Measurements from ENCODE around the gene SLC35F3. TPM values are rescaled to one million over a fixed set of nuclear protein-coding genes. Genes with fewer than 3 reads are reported as not detected.

Gene SLC35F3
- total RNA-seq, 4 donors from 2014 or later: 1.7 TPM; not detected in 3

- TF ChIP-seq POLR2A (IDR thresholded peaks at IDR 0.05) (no peak), CTCF (IDR thresholded peaks at IDR 0.05) (no peak)
Measured at GRCh38 chr1:234331507-234331906, 427.0 kb downstream of the SLC35F3 start.

GRCh38 chr1:234336359-234336758, 431.9 kb downstream of the SLC35F3 start:
- H3K27ac ChIP-seq: no peak overlapping the region
- DNase-seq: no peak
- no peaks in the 10 kb centered on the region for H3K27me3 ChIP-seq
- peaks cover 0 to 4% (median 0%) of the 10 kb centered on the region in 4 donors for H3K9me3 ChIP-seq
- H3K4me3 ChIP-seq: no peak overlapping the region
- H3K36me3 ChIP-seq: no peaks in the 10 kb centered on the region
- TF ChIP-seq POLR2A (IDR thresholded peaks at IDR 0.05): no peak
- no peak for TF ChIP-seq CTCF (IDR thresholded peaks at IDR 0.05)
- no peaks in the 10 kb centered on the region for H3K4me1 ChIP-seq

More at GRCh38 chr1:234331507-234331906, 427.0 kb downstream of the SLC35F3 start:
- H3K9me3 ChIP-seq: peaks cover 0 to 4% (median 0%) of the 10 kb centered on the region in 4 donors
- H3K27ac ChIP-seq: no peak overlapping the region
- no peaks in the 10 kb centered on the region for H3K27me3 ChIP-seq
- H3K4me1 ChIP-seq: no peaks in the 10 kb centered on the region
- H3K36me3 ChIP-seq: no peaks in the 10 kb centered on the region
- no peak overlapping the region for H3K4me3 ChIP-seq
- no peak for DNase-seq

- no peak for TF ChIP-seq CTCF (IDR thresholded peaks at IDR 0.05)
- no peak for TF ChIP-seq POLR2A (IDR thresholded peaks at IDR 0.05)
- Histone ChIP-seq H3K27me3 (no peaks in the 10 kb centered on the region), H3K9me3 (peaks cover 0 to 4% (median 0%) of the 10 kb centered on the region in 4 donors), H3K4me3 (no peak overlapping the region), H3K4me1 (no peaks in the 10 kb centered on the region), H3K36me3 (no peaks in the 10 kb centered on the region), H3K27ac (no peak overlapping the region)
- no peak for DNase-seq
Measured at GRCh38 chr1:234337233-234337632, 432.8 kb downstream of the SLC35F3 start.

- Histone ChIP-seq H3K27me3 (no peaks in the 10 kb centered on the region), H3K4me3 (no peak overlapping the region), H3K36me3 (no peaks in the 10 kb centered on the region), H3K9me3 (peaks cover 0 to 4% (median 0%) of the 10 kb centered on the region in 4 donors), H3K27ac (no peak overlapping the region), H3K4me1 (no peaks in the 10 kb centered on the region)
- TF ChIP-seq POLR2A (IDR thresholded peaks at IDR 0.05) (no peak), CTCF (IDR thresholded peaks at IDR 0.05) (no peak)
- DNase-seq: no peak
Measured at GRCh38 chr1:234340528-234340927, 436.1 kb downstream of the SLC35F3 start.

GRCh38 chr1:234342774-234343173, 438.3 kb downstream of the SLC35F3 start:
- TF ChIP-seq CTCF (IDR thresholded peaks at IDR 0.05): no peak
- no peak for TF ChIP-seq POLR2A (IDR thresholded peaks at IDR 0.05)
- Histone ChIP-seq H3K36me3 (no peaks in the 10 kb centered on the region), H3K27me3 (no peaks in the 10 kb centered on the region)

GRCh38 chr1:234345237-234345636, 440.8 kb downstream of the SLC35F3 start:
- TF ChIP-seq POLR2A (IDR thresholded peaks at IDR 0.05): no peak
- no peak for TF ChIP-seq CTCF (IDR thresholded peaks at IDR 0.05)
- Histone ChIP-seq H3K4me1 (no peaks in the 10 kb centered on the region), H3K27me3 (no peaks in the 10 kb centered on the region), H3K9me3 (no peaks in the 10 kb centered on the region), H3K4me3 (no peak overlapping the region), H3K27ac (no peak overlapping the region), H3K36me3 (no peaks in the 10 kb centered on the region)
- DNase-seq: no peak

More at GRCh38 chr1:234342774-234343173, 438.3 kb downstream of the SLC35F3 start:
- no peak overlapping the region for H3K4me3 ChIP-seq
- H3K9me3 ChIP-seq: no peaks in the 10 kb centered on the region
- no peaks in the 10 kb centered on the region for H3K4me1 ChIP-seq
- no peak overlapping the region for H3K27ac ChIP-seq
- DNase-seq: no peak

All from Peyer's patch (tissue), 4 donors.